ENCODE results near the gene PLBD1.

GRCh38 chr12:14572401-14572800 lies 4.7 kb upstream of the PLBD1 start:
- TF ChIP-seq, protein P1, sequence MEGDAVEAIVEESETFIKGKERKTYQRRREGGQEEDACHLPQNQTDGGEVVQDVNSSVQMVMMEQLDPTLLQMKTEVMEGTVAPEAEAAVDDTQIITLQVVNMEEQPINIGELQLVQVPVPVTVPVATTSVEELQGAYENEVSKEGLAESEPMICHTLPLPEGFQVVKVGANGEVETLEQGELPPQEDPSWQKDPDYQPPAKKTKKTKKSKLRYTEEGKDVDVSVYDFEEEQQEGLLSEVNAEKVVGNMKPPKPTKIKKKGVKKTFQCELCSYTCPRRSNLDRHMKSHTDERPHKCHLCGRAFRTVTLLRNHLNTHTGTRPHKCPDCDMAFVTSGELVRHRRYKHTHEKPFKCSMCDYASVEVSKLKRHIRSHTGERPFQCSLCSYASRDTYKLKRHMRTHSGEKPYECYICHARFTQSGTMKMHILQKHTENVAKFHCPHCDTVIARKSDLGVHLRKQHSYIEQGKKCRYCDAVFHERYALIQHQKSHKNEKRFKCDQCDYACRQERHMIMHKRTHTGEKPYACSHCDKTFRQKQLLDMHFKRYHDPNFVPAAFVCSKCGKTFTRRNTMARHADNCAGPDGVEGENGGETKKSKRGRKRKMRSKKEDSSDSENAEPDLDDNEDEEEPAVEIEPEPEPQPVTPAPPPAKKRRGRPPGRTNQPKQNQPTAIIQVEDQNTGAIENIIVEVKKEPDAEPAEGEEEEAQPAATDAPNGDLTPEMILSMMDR (IDR thresholded peaks at IDR 0.05): no peak
- TF ChIP-seq POLR2A (IDR thresholded peaks at IDR 0.05; ENCODE audit: low read depth) (no peak), EP300 (IDR thresholded peaks at IDR 0.05) (no peak)
